Measurements from ENCODE around the gene SSRP1. TPM values are rescaled to one million over a fixed set of nuclear protein-coding genes. Genes with fewer than 3 reads are reported as not detected.

Gene SSRP1
- total and polyA plus RNA-seq, 2 of the 13 experiments (the other 11 are each of a cell fraction or from before 2014, with no cell fraction given) = 93.6 to 129 TPM

DNA sequence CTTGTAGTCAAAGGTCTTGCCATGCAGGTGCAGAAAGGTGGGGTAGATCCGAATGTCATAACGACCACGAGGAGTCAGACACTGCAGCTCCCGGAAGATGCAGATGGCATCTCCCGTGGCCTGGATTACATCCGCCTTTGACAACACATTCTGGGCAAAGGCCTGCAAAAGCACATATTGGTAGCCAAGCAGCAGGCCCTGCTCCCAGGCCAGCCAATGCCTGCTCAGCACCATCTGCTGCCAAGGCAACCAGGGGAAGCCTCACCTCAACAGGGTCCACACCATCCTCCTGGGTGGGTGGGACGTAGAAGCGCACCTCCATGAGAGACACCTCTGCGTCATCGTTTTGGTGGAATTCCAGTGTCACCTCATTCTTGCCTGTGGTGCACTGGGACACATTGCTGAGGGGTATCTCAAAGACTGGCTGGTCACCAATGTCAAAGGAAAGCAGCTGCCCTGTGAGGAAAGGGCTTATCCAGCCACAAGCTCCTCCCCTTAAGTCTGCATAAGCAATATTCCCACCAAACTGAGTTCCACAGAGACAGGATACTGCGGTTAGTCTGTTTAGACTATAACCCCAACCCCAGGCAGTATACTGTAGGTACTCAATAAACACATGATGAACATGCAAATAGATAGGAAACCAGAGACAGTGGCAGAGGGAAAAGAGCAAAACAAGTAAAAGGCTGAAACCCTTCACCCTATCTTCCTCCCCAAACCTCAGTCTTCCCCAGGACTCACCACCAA, 2.8 kb downstream of the SSRP1 start (continued):
- no peak for TF ChIP-seq ZMYM2 (CRISPR knock-in tag; IDR thresholded peaks at IDR 0.05)
- no peak for TF ChIP-seq ZNF441 (CRISPR knock-in tag; IDR thresholded peaks at IDR 0.05; ENCODE audit: borderline replicate concordance)
- no peak for TF ChIP-seq ARNT2 (CRISPR knock-in tag; IDR thresholded peaks at IDR 0.05; ENCODE audit: low read depth)
- no peak for TF ChIP-seq HHEX (CRISPR knock-in tag; IDR thresholded peaks at IDR 0.05)
- no peak for TF ChIP-seq ZNF572 (CRISPR knock-in tag; IDR thresholded peaks at IDR 0.05)
- TF ChIP-seq, protein P1, sequence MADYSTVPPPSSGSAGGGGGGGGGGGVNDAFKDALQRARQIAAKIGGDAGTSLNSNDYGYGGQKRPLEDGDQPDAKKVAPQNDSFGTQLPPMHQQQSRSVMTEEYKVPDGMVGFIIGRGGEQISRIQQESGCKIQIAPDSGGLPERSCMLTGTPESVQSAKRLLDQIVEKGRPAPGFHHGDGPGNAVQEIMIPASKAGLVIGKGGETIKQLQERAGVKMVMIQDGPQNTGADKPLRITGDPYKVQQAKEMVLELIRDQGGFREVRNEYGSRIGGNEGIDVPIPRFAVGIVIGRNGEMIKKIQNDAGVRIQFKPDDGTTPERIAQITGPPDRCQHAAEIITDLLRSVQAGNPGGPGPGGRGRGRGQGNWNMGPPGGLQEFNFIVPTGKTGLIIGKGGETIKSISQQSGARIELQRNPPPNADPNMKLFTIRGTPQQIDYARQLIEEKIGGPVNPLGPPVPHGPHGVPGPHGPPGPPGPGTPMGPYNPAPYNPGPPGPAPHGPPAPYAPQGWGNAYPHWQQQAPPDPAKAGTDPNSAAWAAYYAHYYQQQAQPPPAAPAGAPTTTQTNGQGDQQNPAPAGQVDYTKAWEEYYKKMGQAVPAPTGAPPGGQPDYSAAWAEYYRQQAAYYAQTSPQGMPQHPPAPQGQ (CRISPR knock-in tag; IDR thresholded peaks at IDR 0.05; ENCODE audit: borderline replicate concordance) = no peak
- no peak for TF ChIP-seq MBNL3 (CRISPR knock-in tag; conservative IDR thresholded peaks at IDR 0.05)
- no peak for TF ChIP-seq FOXJ3 (CRISPR knock-in tag; IDR thresholded peaks at IDR 0.05; ENCODE audit: borderline replicate concordance)

DNA sequence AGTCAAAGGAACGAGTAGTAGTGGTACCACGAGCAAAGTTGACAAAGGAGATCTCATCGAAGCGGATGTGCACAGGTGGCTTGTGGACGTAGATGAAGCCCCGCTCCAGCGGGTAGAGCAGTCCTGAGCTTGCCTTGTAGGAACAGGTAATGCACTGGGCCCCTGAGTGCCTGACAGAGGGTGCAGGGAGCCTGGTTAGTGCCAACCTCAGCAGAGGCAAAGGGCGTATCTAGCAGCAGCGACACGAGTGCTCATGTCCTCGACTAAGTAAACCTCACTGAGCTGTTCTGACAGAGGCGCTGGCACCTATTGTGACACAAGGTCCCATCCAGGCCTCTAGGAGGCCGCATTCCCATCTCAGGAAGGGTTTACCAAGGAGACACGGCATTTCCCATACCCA, 4.0 kb downstream of the SSRP1 start:
- H3K27ac ChIP-seq (ENCODE audit: extremely low read length, insufficient read depth, low read length) = no peak overlapping the region
- CTCF ChIA-PET (ENCODE audit: low intra/inter-chr PET ratio, low total read pairs) = no interaction called here

More for the DNA sequence above, 4.0 kb downstream of the SSRP1 start:
- H3K27me3 ChIP-seq (ENCODE audit: control insufficient read depth in 1 of 2, insufficient read depth in 2 of 2, low read length in 2 of 2) = no peaks in the 10 kb centered on the region
- WGBS (ENCODE audit: low lambda C conversion rate) = 96% methylated on average over 10 of the region's 14 CpGs
- no peak for TF ChIP-seq TCF7L2 (IDR thresholded peaks at IDR 0.05; ENCODE audit: low read depth, low read length)
- TF ChIP-seq ZNF44 (CRISPR knock-in tag; IDR thresholded peaks at IDR 0.05) = no peak
- no peak for TF ChIP-seq KAT2B (IDR thresholded peaks at IDR 0.05; ENCODE audit: borderline replicate concordance, low read depth, low read length)
- peak; percentile 26 for TF ChIP-seq RBM22 (optimal IDR thresholded peaks at IDR 0.05; ENCODE audit: low read length)
- BruUV-seq (replicated peaks) = no TSS peak
- H3K9ac ChIP-seq (ENCODE audit: insufficient read depth, low read depth, low read length) = no peak overlapping the region
- DNase-seq (ENCODE audit: low spot score) (no peak), ATAC-seq (no peak), FAIRE-seq (no peak)
- no peak overlapping the region for H3K4me2 ChIP-seq (ENCODE audit: low read depth, low read length)
- H3K9me3 ChIP-seq (ENCODE audit: low read length) = no peaks in the 10 kb centered on the region
- no peak overlapping the region for H2AFZ ChIP-seq (ENCODE audit: low read length)
- no peaks in the 10 kb centered on the region for H4K20me1 ChIP-seq (ENCODE audit: insufficient read depth, low read length)
- peaks cover 27% of the 10 kb centered on the region for H3K4me1 ChIP-seq (ENCODE audit: insufficient read depth, low read length)
- in situ Hi-C loops (cut with HindIII; ENCODE audit: extremely low pct_ligation_motif_present, low pct_unique_long_range_greater_than_20kb) (no loop called here), intact Hi-C loops (cut with micrococcal nuclease; ENCODE audit: unreplicated experiment) (no loop called here)
- no peak overlapping the region for H3K4me3 ChIP-seq (replicated peaks in 1 of 3; ENCODE audit: insufficient read depth in 1 of 3, low read depth in 2 of 3, low read length in 3 of 3)
- peaks cover 32 to 70% of the 10 kb centered on the region in 2 experiments for H3K36me3 ChIP-seq (replicated peaks in 1 of 2; ENCODE audit: control insufficient read depth in 1 of 2, insufficient read depth in 2 of 2, low read length in 2 of 2)
- POLR2A ChIA-PET = no interaction called here
- H3K79me2 ChIP-seq (ENCODE audit: insufficient read depth, low read length) = peaks cover 32% of the 10 kb centered on the region

All from HepG2 (cell line).